Measurements from ENCODE around the gene ASIC4. TPM values are rescaled to one million over a fixed set of nuclear protein-coding genes. Genes with fewer than 3 reads are reported as not detected.

ASIC4 gene
- total RNA-seq, 1 donor from 2014 or later: 1.6 TPM

DNA sequence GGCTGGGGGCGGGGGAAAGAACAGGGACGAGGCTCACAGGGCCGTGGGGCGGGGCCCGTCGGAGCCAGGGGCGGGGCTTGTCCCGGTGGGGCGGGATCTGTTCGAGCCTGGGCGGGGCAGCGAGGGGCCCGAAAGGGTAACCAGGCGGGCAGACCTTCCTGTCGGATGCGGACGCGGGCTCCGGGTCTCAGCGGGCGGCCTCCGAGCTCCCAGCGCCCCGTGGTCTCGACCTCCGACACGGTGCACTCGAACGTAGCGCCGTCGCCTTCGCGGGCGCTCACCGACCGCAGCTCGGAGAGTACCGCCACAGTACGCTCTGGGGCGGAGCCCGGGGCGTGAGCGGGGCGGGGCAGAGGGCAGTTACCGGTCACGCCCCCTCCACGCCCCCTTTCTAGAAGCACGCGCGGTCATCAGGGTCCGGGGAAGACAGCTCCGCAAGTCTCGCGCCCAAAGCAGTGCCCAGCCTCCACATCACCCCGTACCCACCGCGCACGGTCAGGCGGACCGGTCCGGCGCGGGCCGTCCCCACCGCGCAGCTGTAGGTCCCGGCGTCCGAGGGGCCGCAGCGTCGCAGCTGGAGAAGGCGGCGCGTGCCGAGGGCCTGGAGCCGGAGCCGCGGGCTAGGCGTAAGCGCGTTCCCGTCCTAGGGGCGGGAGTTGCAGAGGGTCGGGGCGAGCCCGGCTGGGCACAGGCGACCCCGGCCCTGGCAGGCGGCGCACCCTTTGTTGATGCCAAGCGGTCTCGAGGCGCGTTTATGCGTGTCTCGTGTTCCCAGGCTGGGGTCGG, 38.3 kb downstream of the ASIC4 start:
- Mint-ChIP-seq H3K27me3 (ENCODE audit: unreplicated experiment) (peaks cover 32% of the 10 kb centered on the region), H3K4me1 (ENCODE audit: unreplicated experiment) (no peaks in the 10 kb centered on the region), H3K36me3 (ENCODE audit: low read depth, unreplicated experiment) (peaks cover 9% of the 10 kb centered on the region), H3K9me3 (ENCODE audit: unreplicated experiment) (no peaks in the 10 kb centered on the region), H3K4me3 (ENCODE audit: unreplicated experiment) (no peak overlapping the region), H3K27ac (ENCODE audit: unreplicated experiment) (no peak overlapping the region)
- peak; percentile 88 for DNase-seq (ENCODE audit: low spot score)
- TF ChIP-seq, protein P1, sequence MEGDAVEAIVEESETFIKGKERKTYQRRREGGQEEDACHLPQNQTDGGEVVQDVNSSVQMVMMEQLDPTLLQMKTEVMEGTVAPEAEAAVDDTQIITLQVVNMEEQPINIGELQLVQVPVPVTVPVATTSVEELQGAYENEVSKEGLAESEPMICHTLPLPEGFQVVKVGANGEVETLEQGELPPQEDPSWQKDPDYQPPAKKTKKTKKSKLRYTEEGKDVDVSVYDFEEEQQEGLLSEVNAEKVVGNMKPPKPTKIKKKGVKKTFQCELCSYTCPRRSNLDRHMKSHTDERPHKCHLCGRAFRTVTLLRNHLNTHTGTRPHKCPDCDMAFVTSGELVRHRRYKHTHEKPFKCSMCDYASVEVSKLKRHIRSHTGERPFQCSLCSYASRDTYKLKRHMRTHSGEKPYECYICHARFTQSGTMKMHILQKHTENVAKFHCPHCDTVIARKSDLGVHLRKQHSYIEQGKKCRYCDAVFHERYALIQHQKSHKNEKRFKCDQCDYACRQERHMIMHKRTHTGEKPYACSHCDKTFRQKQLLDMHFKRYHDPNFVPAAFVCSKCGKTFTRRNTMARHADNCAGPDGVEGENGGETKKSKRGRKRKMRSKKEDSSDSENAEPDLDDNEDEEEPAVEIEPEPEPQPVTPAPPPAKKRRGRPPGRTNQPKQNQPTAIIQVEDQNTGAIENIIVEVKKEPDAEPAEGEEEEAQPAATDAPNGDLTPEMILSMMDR (IDR thresholded peaks at IDR 0.05; ENCODE audit: unreplicated experiment): no peak

DNA sequence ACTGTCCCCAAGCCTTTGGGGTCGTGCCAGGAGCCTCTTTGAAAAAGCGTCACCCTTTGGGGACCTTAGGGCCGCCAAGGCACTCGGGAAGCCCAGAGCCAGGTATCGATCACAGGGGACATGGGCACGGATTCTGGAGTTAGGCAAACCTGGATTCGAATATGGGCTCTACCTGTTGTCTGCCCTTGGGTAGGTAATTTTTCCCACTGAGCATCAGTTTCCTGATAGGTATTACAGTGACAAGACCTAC, 38.8 kb downstream of the ASIC4 start:
- Mint-ChIP-seq H3K36me3 (ENCODE audit: low read depth, unreplicated experiment) (peaks cover 9% of the 10 kb centered on the region), H3K27me3 (ENCODE audit: unreplicated experiment) (peaks cover 31% of the 10 kb centered on the region), H3K4me3 (ENCODE audit: unreplicated experiment) (peak overlapping the region; percentile 81)

DNA sequence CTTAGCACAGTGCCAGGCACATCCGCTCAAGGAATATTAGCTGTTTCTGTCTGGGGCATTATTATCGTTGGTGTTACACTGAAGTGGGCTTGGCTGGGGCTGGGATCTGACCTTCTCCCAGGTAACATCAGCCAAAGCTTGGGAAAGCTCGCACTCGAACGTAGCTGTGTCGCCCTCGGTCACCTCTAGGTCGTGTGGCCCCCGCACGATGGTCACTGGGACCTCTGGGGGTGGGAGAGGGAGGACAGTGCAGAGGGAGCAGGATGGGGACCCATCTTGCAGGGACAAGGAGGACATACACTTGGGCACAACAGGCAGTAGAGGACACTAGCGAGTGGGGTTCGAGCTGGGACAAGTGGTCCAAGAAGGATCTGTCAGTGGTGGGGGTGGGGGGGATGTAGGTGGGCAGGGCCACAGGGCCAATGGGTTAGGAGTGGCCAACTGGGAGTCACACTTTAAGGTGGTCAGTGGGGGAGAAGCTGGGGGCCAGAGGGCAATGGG, 39.2 kb downstream of the ASIC4 start:
- Mint-ChIP-seq H3K36me3 (ENCODE audit: low read depth, unreplicated experiment) (peaks cover 4% of the 10 kb centered on the region), H3K9me3 (ENCODE audit: unreplicated experiment) (no peaks in the 10 kb centered on the region), H3K4me1 (ENCODE audit: unreplicated experiment) (no peaks in the 10 kb centered on the region), H3K27ac (ENCODE audit: unreplicated experiment) (no peak overlapping the region), H3K27me3 (ENCODE audit: unreplicated experiment) (peaks cover 26% of the 10 kb centered on the region), H3K4me3 (ENCODE audit: unreplicated experiment) (peak overlapping the region; percentile 81)
- TF ChIP-seq, protein P1 (IDR thresholded peaks at IDR 0.05; ENCODE audit: unreplicated experiment): no peak
- no peak for DNase-seq (ENCODE audit: low spot score)

More for the DNA sequence above, 38.8 kb downstream of the ASIC4 start:
- H3K27ac Mint-ChIP-seq (ENCODE audit: unreplicated experiment): no peak overlapping the region
- H3K4me1 Mint-ChIP-seq (ENCODE audit: unreplicated experiment): no peaks in the 10 kb centered on the region
- no peak for DNase-seq (ENCODE audit: low spot score)
- TF ChIP-seq, protein P1 (IDR thresholded peaks at IDR 0.05; ENCODE audit: unreplicated experiment): no peak
- H3K9me3 Mint-ChIP-seq (ENCODE audit: unreplicated experiment): no peaks in the 10 kb centered on the region

DNA sequence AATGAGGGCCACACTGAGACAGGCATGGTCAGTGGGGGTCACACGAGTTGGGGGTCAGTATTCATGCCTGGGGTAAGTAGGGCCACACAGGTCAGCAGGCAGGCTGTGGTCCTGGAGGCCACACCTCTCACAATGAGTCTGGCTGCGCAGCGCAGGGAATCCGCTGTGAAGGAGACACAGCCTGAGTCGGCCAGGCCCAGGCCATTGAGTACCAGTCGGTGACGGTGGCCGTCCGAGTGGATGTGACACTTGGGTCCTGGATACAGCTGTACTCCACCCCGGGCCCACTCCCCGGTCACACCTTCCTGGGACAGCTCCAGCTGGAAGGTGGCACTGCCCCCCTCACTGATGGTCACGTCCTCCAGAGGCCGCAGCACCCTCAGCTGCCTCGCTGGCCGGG, 40.1 kb downstream of the ASIC4 start:
- Mint-ChIP-seq H3K4me3 (ENCODE audit: unreplicated experiment) (no peak overlapping the region), H3K36me3 (ENCODE audit: low read depth, unreplicated experiment) (peaks cover 6% of the 10 kb centered on the region), H3K27ac (ENCODE audit: unreplicated experiment) (no peak overlapping the region)

DNA sequence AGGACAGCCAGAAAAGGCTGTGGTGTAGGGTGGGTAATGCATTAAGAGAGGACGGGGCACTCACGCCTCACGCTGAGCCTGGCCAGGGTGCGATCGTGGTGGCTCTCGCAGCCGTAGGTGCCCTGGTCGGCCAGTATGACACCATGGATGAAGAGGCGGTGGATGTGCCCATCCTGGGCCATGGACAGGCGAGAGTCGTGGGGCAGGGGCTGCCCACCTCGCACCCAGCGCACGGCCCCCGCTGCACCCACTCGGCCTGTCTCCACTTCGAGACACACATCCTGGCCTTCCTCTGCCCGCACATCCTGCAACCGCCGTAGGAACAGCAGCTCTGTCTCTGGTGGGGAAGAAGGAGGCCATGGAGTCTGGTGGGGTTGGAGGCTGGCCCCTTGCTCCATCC, 41.7 kb downstream of the ASIC4 start:
- Mint-ChIP-seq H3K27me3 (ENCODE audit: unreplicated experiment) (peaks cover 20% of the 10 kb centered on the region), H3K4me3 (ENCODE audit: unreplicated experiment) (no peak overlapping the region), H3K36me3 (ENCODE audit: low read depth, unreplicated experiment) (peaks cover 10% of the 10 kb centered on the region), H3K9me3 (ENCODE audit: unreplicated experiment) (no peaks in the 10 kb centered on the region), H3K27ac (ENCODE audit: unreplicated experiment) (no peak overlapping the region), H3K4me1 (ENCODE audit: unreplicated experiment) (peaks cover 3% of the 10 kb centered on the region)
- TF ChIP-seq, protein P1 (IDR thresholded peaks at IDR 0.05; ENCODE audit: unreplicated experiment): no peak
- no peak for DNase-seq (ENCODE audit: low spot score)

More for the DNA sequence above, 40.1 kb downstream of the ASIC4 start:
- no peaks in the 10 kb centered on the region for H3K9me3 Mint-ChIP-seq (ENCODE audit: unreplicated experiment)
- peaks cover 22% of the 10 kb centered on the region for H3K27me3 Mint-ChIP-seq (ENCODE audit: unreplicated experiment)
- TF ChIP-seq, protein P1 (IDR thresholded peaks at IDR 0.05; ENCODE audit: unreplicated experiment): no peak
- no peaks in the 10 kb centered on the region for H3K4me1 Mint-ChIP-seq (ENCODE audit: unreplicated experiment)
- no peak for DNase-seq (ENCODE audit: low spot score)
